Parathyroid adenoma (tissue), 2 donors: ENCODE data around the gene RAP1A.

Experiments
- H2AFZ ChIP-seq: fragments of 300-600 bp; sonication (generic); one replicate; pipeline ENCODE4 v1.7.0; 2017; ENCODE audit warnings: antibody characterized with exemption, mild to moderate bottlenecking
- H3K27ac ChIP-seq: fragments of 300-600 bp; sonication (generic); one replicate; pipeline ENCODE4 v1.7.0; 2017
- H3K27me3 ChIP-seq: fragments of 300-600 bp; sonication (generic); one replicate; pipeline ENCODE4 v1.7.0; 2017; ENCODE audit warnings: low read length; ENCODE audit not compliant: control insufficient read depth, insufficient read depth
- H3K36me3 ChIP-seq: fragments of 300-600 bp; sonication (generic); one replicate; pipeline ENCODE4 v1.7.0; 2017; ENCODE audit warnings: low read length; ENCODE audit not compliant: control insufficient read depth, insufficient read depth
- H3K4me1 ChIP-seq: fragments of 300-600 bp; sonication (generic); one replicate; pipeline ENCODE4 v1.7.0; 2017; ENCODE audit warnings: control low read depth
- H3K4me2 ChIP-seq: fragments of 300-600 bp; sonication (generic); one replicate; pipeline ENCODE4 v1.7.0; 2017; ENCODE audit warnings: low read length
- H3K4me3 ChIP-seq: fragments of 300-600 bp; sonication (generic); one replicate; pipeline ENCODE4 v1.7.0; 2017; ENCODE audit warnings: low read depth, low read length
- H3K79me2 ChIP-seq: fragments of 300-600 bp; sonication (generic); one replicate; pipeline ENCODE4 v1.7.0; 2017; ENCODE audit warnings: control low read depth
- H3K9ac ChIP-seq: fragments of 300-600 bp; sonication (generic); one replicate; pipeline ENCODE4 v1.7.0; 2017; ENCODE audit warnings: mild to moderate bottlenecking
- H3K9me3 ChIP-seq: fragments of 300-600 bp; sonication (generic); one replicate; pipeline ENCODE4 v1.7.0; 2017; ENCODE audit warnings: low read length; ENCODE audit not compliant: control insufficient read depth
- CTCF ChIP-seq: fragments of 300-600 bp; sonication (generic); IDR thresholded peaks from one replicate; pipeline ENCODE4 v1.7.0; 2017; ENCODE audit warnings: antibody characterized with exemption, mild to moderate bottlenecking
- donor health status: primary hyperparathyroidism.

Gene RAP1A

GRCh38 chr1:111720977-111721786 is 101.6 kb downstream of the RAP1A start:
- Histone ChIP-seq H3K4me1 (no peaks in the 10 kb centered on the region), H3K9ac (no peak overlapping the region), H3K36me3 (no peaks in the 10 kb centered on the region), H3K27me3 (no peaks in the 10 kb centered on the region), H3K4me2 (no peak overlapping the region), H3K27ac (no peak overlapping the region), H3K9me3 (no peaks in the 10 kb centered on the region), H3K4me3 (no peak overlapping the region), H2AFZ (no peak overlapping the region), H3K79me2 (no peaks in the 10 kb centered on the region)
- TF ChIP-seq CTCF: no peak

GRCh38 chr1:111723091-111723806 is 103.7 kb downstream of the RAP1A start:
- TF ChIP-seq CTCF: no peak
- Histone ChIP-seq H3K9ac (no peak overlapping the region), H3K9me3 (no peaks in the 10 kb centered on the region), H3K4me1 (no peaks in the 10 kb centered on the region), H3K79me2 (no peaks in the 10 kb centered on the region), H3K27ac (no peak overlapping the region), H3K27me3 (no peaks in the 10 kb centered on the region), H3K4me2 (no peak overlapping the region), H3K4me3 (no peak overlapping the region), H3K36me3 (no peaks in the 10 kb centered on the region), H2AFZ (no peak overlapping the region)

GRCh38 chr1:111723871-111724270 is 104.3 kb downstream of the RAP1A start:
- Histone ChIP-seq H3K9me3 (no peaks in the 10 kb centered on the region), H3K4me2 (no peak overlapping the region), H3K9ac (no peak overlapping the region), H3K27ac (no peak overlapping the region), H3K4me3 (no peak overlapping the region), H3K79me2 (no peaks in the 10 kb centered on the region), H3K27me3 (no peaks in the 10 kb centered on the region), H2AFZ (no peak overlapping the region), H3K4me1 (no peaks in the 10 kb centered on the region), H3K36me3 (no peaks in the 10 kb centered on the region)
- TF ChIP-seq CTCF: no peak

- no peak for TF ChIP-seq CTCF
- Histone ChIP-seq H3K9me3 (no peaks in the 10 kb centered on the region), H3K4me2 (no peak overlapping the region), H3K9ac (no peak overlapping the region), H3K4me3 (no peak overlapping the region), H3K27me3 (no peaks in the 10 kb centered on the region), H2AFZ (no peak overlapping the region), H3K36me3 (no peaks in the 10 kb centered on the region), H3K79me2 (no peaks in the 10 kb centered on the region), H3K27ac (no peak overlapping the region), H3K4me1 (no peaks in the 10 kb centered on the region)
Measured at GRCh38 chr1:111725192-111725591, 105.6 kb downstream of the RAP1A start.
